Ishikawa (cell line): ENCODE data around the gene SRF.

Source experiments
- EP300 ChIP-seq: IDR thresholded peaks from 2 replicates; pipeline ENCODE4 v1.6.1; 2012; ENCODE audit warnings: borderline replicate concordance
- FOXM1 ChIP-seq: IDR thresholded peaks from 2 replicates; pipeline ENCODE4 v1.6.1; 2012; ENCODE audit warnings: low read depth, borderline replicate concordance
- MAX ChIP-seq: IDR thresholded peaks from 2 replicates; pipeline ENCODE4 v1.6.1; 2012
- RAD21 ChIP-seq: IDR thresholded peaks from 2 replicates; pipeline ENCODE4 v1.6.1; 2012; ENCODE audit warnings: low read depth
- REST ChIP-seq: IDR thresholded peaks from 2 replicates; pipeline ENCODE4 v1.6.1; 2012; ENCODE audit warnings: low read depth, mild to moderate bottlenecking
- TAF1 ChIP-seq: IDR thresholded peaks from 2 replicates; pipeline ENCODE4 v1.6.1; 2012; ENCODE audit warnings: low read depth, mild to moderate bottlenecking

DNA sequence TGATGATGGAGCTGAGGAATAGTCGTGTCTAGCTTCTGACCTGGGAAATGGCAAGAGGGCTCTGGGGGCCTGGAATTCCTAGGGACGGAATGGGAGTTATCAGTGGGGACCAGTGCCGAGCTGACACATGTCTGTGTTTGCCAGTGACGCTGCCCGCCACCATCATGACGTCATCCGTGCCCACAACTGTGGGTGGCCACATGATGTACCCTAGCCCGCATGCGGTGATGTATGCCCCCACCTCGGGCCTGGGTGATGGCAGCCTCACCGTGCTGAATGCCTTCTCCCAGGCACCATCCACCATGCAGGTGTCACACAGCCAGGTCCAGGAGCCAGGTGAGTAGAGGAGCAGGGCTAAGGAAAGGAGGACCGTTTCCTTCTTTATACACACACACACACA is 7.1 kb downstream of the SRF start:
- no peak for TF ChIP-seq FOXM1
- no peak for TF ChIP-seq REST
- no peak for TF ChIP-seq EP300
- TF ChIP-seq TAF1: no peak
- no peak for TF ChIP-seq MAX
- no peak for TF ChIP-seq RAD21
